Measurements from ENCODE around the gene PAN2.
"Not testable (repeated sequence)": the region's sequence is repeated elsewhere in the genome, so short reads cannot be mapped to it uniquely, and the experiment has no call there.

Gene PAN2

GRCh38 chr12:56278905-56279304 lies 54.9 kb downstream of the PAN2 start:
- ChIA-PET CTCF (interaction anchor here (0.8 to 2.1 kb wide), 5 partner anchors 8 to 45 kb away, joined by 3 to 8 read pairs (median 3); no protein-coding TSS in a partner anchor), POLR2A (no interaction called here)
- no peak for DNase-seq
- H3K4me1 ChIP-seq (ENCODE audit: control extremely low read depth in 1 of 4, control insufficient read depth in 4 of 4, insufficient read depth in 4 of 4, low read length in 3 of 4): no peaks in the 10 kb centered on the region
- no peak overlapping the region for H3K27ac ChIP-seq (ENCODE audit: insufficient read depth in 1 of 2, low read depth in 1 of 2, low read length in 2 of 2, poor library complexity in 1 of 2, severe bottlenecking in 2 of 2)
- H3K36me3 ChIP-seq (ENCODE audit: control insufficient read depth in 4 of 4, insufficient read depth in 4 of 4, low read length in 3 of 4): peaks cover 29 to 77% (median 59%) of the 10 kb centered on the region in 4 experiments
- 100% methylated on average over 2 of the region's 3 CpGs for WGBS (ENCODE audit: insufficient coverage)
- H3K27me3 ChIP-seq (replicated peaks in 2 of 5; ENCODE audit: control insufficient read depth in 4 of 5, insufficient read depth in 5 of 5, low read length in 4 of 5): no peaks in the 10 kb centered on the region
- no peak overlapping the region for H3K4me3 ChIP-seq (ENCODE audit: control insufficient read depth in 1 of 7, extremely low read depth in 1 of 7, insufficient read depth in 4 of 7, low read depth in 2 of 7, low read length in 6 of 7)
- no peaks in the 10 kb centered on the region for H3K9me3 ChIP-seq (ENCODE audit: control extremely low read depth in 1 of 5, control insufficient read depth in 4 of 5, insufficient read depth in 2 of 5, low read depth in 1 of 5, low read length in 4 of 5)

- H3K27me3 ChIP-seq (replicated peaks in 2 of 5; ENCODE audit: control insufficient read depth in 4 of 5, insufficient read depth in 5 of 5, low read length in 4 of 5): no peaks in the 10 kb centered on the region
- no peak overlapping the region for H3K4me3 ChIP-seq (ENCODE audit: control insufficient read depth in 1 of 7, extremely low read depth in 1 of 7, insufficient read depth in 4 of 7, low read depth in 2 of 7, low read length in 6 of 7)
- no CpG with 5 or more reads among the region's 2 CpGs for WGBS (ENCODE audit: insufficient coverage)
- no peak overlapping the region for H3K27ac ChIP-seq (ENCODE audit: insufficient read depth in 1 of 2, low read depth in 1 of 2, low read length in 2 of 2, poor library complexity in 1 of 2, severe bottlenecking in 2 of 2)
- no peaks in the 10 kb centered on the region for H3K9me3 ChIP-seq (ENCODE audit: control extremely low read depth in 1 of 5, control insufficient read depth in 4 of 5, insufficient read depth in 2 of 5, low read depth in 1 of 5, low read length in 4 of 5)
- POLR2A ChIA-PET: no interaction called here
- no peaks in the 10 kb centered on the region for H3K4me1 ChIP-seq (ENCODE audit: control extremely low read depth in 1 of 4, control insufficient read depth in 4 of 4, insufficient read depth in 4 of 4, low read length in 3 of 4)
- CTCF ChIA-PET: no interaction called here
- DNase-seq: no peak
- peaks cover 15 to 72% (median 56%) of the 10 kb centered on the region in 4 experiments for H3K36me3 ChIP-seq (ENCODE audit: control insufficient read depth in 4 of 4, insufficient read depth in 4 of 4, low read length in 3 of 4)
These were observed 59.5 kb downstream of the PAN2 start for GRCh38 chr12:56274299-56274698.

GRCh38 chr12:56272468-56272867 lies 61.3 kb downstream of the PAN2 start:
- peaks cover 15 to 64% (median 49%) of the 10 kb centered on the region in 4 experiments for H3K36me3 ChIP-seq (ENCODE audit: control insufficient read depth in 4 of 4, insufficient read depth in 4 of 4, low read length in 3 of 4)
- CTCF ChIA-PET: interaction anchor here (1.7 kb wide), 1 partner anchor 67 kb away, joined by 7 read pairs; no protein-coding TSS in a partner anchor
- H3K27me3 ChIP-seq (replicated peaks in 2 of 5; ENCODE audit: control insufficient read depth in 4 of 5, insufficient read depth in 5 of 5, low read length in 4 of 5); H3K27ac ChIP-seq (ENCODE audit: insufficient read depth in 1 of 2, low read depth in 1 of 2, low read length in 2 of 2, poor library complexity in 1 of 2, severe bottlenecking in 2 of 2); H3K4me1 ChIP-seq (ENCODE audit: control extremely low read depth in 1 of 4, control insufficient read depth in 4 of 4, insufficient read depth in 4 of 4, low read length in 3 of 4); DNase-seq; H3K9me3 ChIP-seq (ENCODE audit: control extremely low read depth in 1 of 5, control insufficient read depth in 4 of 5, insufficient read depth in 2 of 5, low read depth in 1 of 5, low read length in 4 of 5); H3K4me3 ChIP-seq (ENCODE audit: control insufficient read depth in 1 of 7, extremely low read depth in 1 of 7, insufficient read depth in 4 of 7, low read depth in 2 of 7, low read length in 6 of 7); POLR2A ChIA-PET: not testable (repeated sequence)
- WGBS (ENCODE audit: insufficient coverage): no CpG with 5 or more reads among the region's 2 CpGs

- ChIA-PET POLR2A (interaction anchor here (0.7 kb wide), 1 partner anchor 10 kb away, joined by 3 read pairs; no protein-coding TSS in a partner anchor), CTCF (interaction anchor here (0.7 to 1.7 kb wide), 9 partner anchors 8 to 200 kb away, joined by 3 to 7 read pairs (median 4); no protein-coding TSS in a partner anchor)
- H3K4me3 ChIP-seq (ENCODE audit: control insufficient read depth in 1 of 7, extremely low read depth in 1 of 7, insufficient read depth in 4 of 7, low read depth in 2 of 7, low read length in 6 of 7): no peak overlapping the region
- peaks cover 12 to 56% (median 42%) of the 10 kb centered on the region in 4 experiments for H3K36me3 ChIP-seq (ENCODE audit: control insufficient read depth in 4 of 4, insufficient read depth in 4 of 4, low read length in 3 of 4)
- peaks cover 0 to 16% (median 14%) of the 10 kb centered on the region in 4 experiments for H3K4me1 ChIP-seq (ENCODE audit: control extremely low read depth in 1 of 4, control insufficient read depth in 4 of 4, insufficient read depth in 4 of 4, low read length in 3 of 4)
- peak in 2 of 3 donors; percentile 53 to 59 for DNase-seq
- H3K27ac ChIP-seq (ENCODE audit: insufficient read depth in 1 of 2, low read depth in 1 of 2, low read length in 2 of 2, poor library complexity in 1 of 2, severe bottlenecking in 2 of 2): no peak overlapping the region
- H3K9me3 ChIP-seq (ENCODE audit: control extremely low read depth in 1 of 5, control insufficient read depth in 4 of 5, insufficient read depth in 2 of 5, low read depth in 1 of 5, low read length in 4 of 5): no peaks in the 10 kb centered on the region
- H3K27me3 ChIP-seq (replicated peaks in 2 of 5; ENCODE audit: control insufficient read depth in 4 of 5, insufficient read depth in 5 of 5, low read length in 4 of 5): no peaks in the 10 kb centered on the region
- WGBS (ENCODE audit: insufficient coverage): 0% methylated on average over 1 of the region's 1 CpG
These were observed 62.8 kb downstream of the PAN2 start for GRCh38 chr12:56271031-56271430.

GRCh38 chr12:56267443-56268071 lies 66.2 kb downstream of the PAN2 start:
- Histone ChIP-seq H3K27me3 (replicated peaks in 2 of 5; ENCODE audit: control insufficient read depth in 4 of 5, insufficient read depth in 5 of 5, low read length in 4 of 5) (no peaks in the 10 kb centered on the region), H3K4me3 (ENCODE audit: control insufficient read depth in 1 of 7, extremely low read depth in 1 of 7, insufficient read depth in 4 of 7, low read depth in 2 of 7, low read length in 6 of 7) (peak overlapping the region; percentile 70 to 92 (median 86)), H3K9me3 (ENCODE audit: control extremely low read depth in 1 of 5, control insufficient read depth in 4 of 5, insufficient read depth in 2 of 5, low read depth in 1 of 5, low read length in 4 of 5) (no peaks in the 10 kb centered on the region), H3K27ac (ENCODE audit: insufficient read depth in 1 of 2, low read depth in 1 of 2, low read length in 2 of 2, poor library complexity in 1 of 2, severe bottlenecking in 2 of 2) (peak overlapping the region in 1 of 2 experiments; percentile 85), H3K36me3 (ENCODE audit: control insufficient read depth in 4 of 4, insufficient read depth in 4 of 4, low read length in 3 of 4) (peaks cover 0 to 28% (median 14%) of the 10 kb centered on the region in 4 experiments), H3K4me1 (ENCODE audit: control extremely low read depth in 1 of 4, control insufficient read depth in 4 of 4, insufficient read depth in 4 of 4, low read length in 3 of 4) (peaks cover 0 to 16% (median 15%) of the 10 kb centered on the region in 4 experiments)
- WGBS (ENCODE audit: insufficient coverage): 44% methylated on average over 10 of the region's 21 CpGs
- DNase-seq: no peak
- POLR2A ChIA-PET: interaction anchor here (1.3 to 1.9 kb wide), 4 partner anchors 8 to 65 kb away, joined by 3 to 7 read pairs (median 6); partner anchors contain the start of gene ANKRD52
- CTCF ChIA-PET: interaction anchor here (0.7 to 3.0 kb wide), 11 partner anchors 8 to 194 kb away, joined by 3 to 19 read pairs (median 4); partner anchors contain the start of genes ANKRD52 and RNF41

- Histone ChIP-seq H3K4me1 (ENCODE audit: control extremely low read depth in 1 of 4, control insufficient read depth in 4 of 4, insufficient read depth in 4 of 4, low read length in 3 of 4) (peaks cover 0 to 16% (median 15%) of the 10 kb centered on the region in 4 experiments), H3K27me3 (replicated peaks in 2 of 5; ENCODE audit: control insufficient read depth in 4 of 5, insufficient read depth in 5 of 5, low read length in 4 of 5) (no peaks in the 10 kb centered on the region), H3K36me3 (ENCODE audit: control insufficient read depth in 4 of 4, insufficient read depth in 4 of 4, low read length in 3 of 4) (peaks cover 0 to 24% (median 9%) of the 10 kb centered on the region in 4 experiments), H3K9me3 (ENCODE audit: control extremely low read depth in 1 of 5, control insufficient read depth in 4 of 5, insufficient read depth in 2 of 5, low read depth in 1 of 5, low read length in 4 of 5) (no peaks in the 10 kb centered on the region), H3K4me3 (ENCODE audit: control insufficient read depth in 1 of 7, extremely low read depth in 1 of 7, insufficient read depth in 4 of 7, low read depth in 2 of 7, low read length in 6 of 7) (peak within 1 kb of the TSS; percentile 70 to 92 (median 86)), H3K27ac (ENCODE audit: insufficient read depth in 1 of 2, low read depth in 1 of 2, low read length in 2 of 2, poor library complexity in 1 of 2, severe bottlenecking in 2 of 2) (peak within 1 kb of the TSS; percentile 70 to 85)
- ChIA-PET POLR2A (interaction anchor here (1.3 to 1.9 kb wide), 4 partner anchors 8 to 66 kb away, joined by 3 to 7 read pairs (median 6); partner anchors contain the start of gene ANKRD52), CTCF (interaction anchor here (0.7 to 3.0 kb wide), 12 partner anchors 8 to 195 kb away, joined by 3 to 19 read pairs (median 4); partner anchors contain the start of genes ANKRD52 and RNF41)
- peak; percentile 90 to 94 (median 93) for DNase-seq
- WGBS (ENCODE audit: insufficient coverage): under 1% methylated on average over 32 of the region's 68 CpGs
These were observed 66.9 kb downstream of the PAN2 start, which contains the start of gene COQ10A for GRCh38 chr12:56266693-56267442. TSS of gene COQ10A (plus strand) at chr12:56266942. CDS start at chr12:56267119, 177 bp downstream.

All from common myeloid progenitor, CD34-positive (primary cell).